Ovary (tissue), 9 donors: Measurements from ENCODE around the gene CHD6. TPM values are rescaled to one million over a fixed set of nuclear protein-coding genes. Genes with fewer than 3 reads are reported as not detected.

Experiments
- DNase-seq, 5 donors: peaks; one replicate each; pipeline ENCODE4 v3.0.0-alpha.2; 2019 to 2020
- H3K27ac ChIP-seq, 2 donors: fragments of 200-600 bp; one replicate each; pipeline versions ENCODE4 v1.5.1 to v1.8.0; 2019 to 2022
- H3K27me3 ChIP-seq: fragments of 200-600 bp; one replicate; pipeline ENCODE4 v1.8.0; 2022
- H3K36me3 ChIP-seq: fragments of 200-600 bp; sonication (generic); one replicate; pipeline ENCODE4 v1.5.1; 2019
- H3K4me1 ChIP-seq: one replicate; pipeline ENCODE4 v1.8.1; 2013; ENCODE audit warnings: mild to moderate bottlenecking, moderate library complexity; ENCODE audit not compliant: insufficient read depth
- H3K4me3 ChIP-seq: fragments of 200-600 bp; sonication (generic); one replicate; pipeline ENCODE4 v1.5.1; 2017
- H3K9me3 ChIP-seq, 2 donors: fragments of 200-600 bp in 1 of 2; sonication (generic) in 1 of 2; one replicate each; pipeline versions ENCODE4 v1.5.1 to v1.8.1; 2013 to 2019; ENCODE audit warnings: mild to moderate bottlenecking in 1 of 2, moderate library complexity in 1 of 2
- CTCF ChIP-seq, 3 donors: fragments of 450-650 bp in 2 of 3; fragments of 200-600 bp in 1 of 3; IDR thresholded peaks; one replicate each; pipeline versions ENCODE4 v1.5.1 to v1.8.0; 2016 to 2022; ENCODE audit warnings: antibody characterized with exemption in 3 of 3, mild to moderate bottlenecking in 1 of 3
- EP300 ChIP-seq: sonication (generic); formaldehyde crosslinking; IDR thresholded peaks from one replicate; pipeline ENCODE4 v1.6.1; 2017; ENCODE audit warnings: antibody characterized with exemption
- POLR2A ChIP-seq: fragments of 450-650 bp; IDR thresholded peaks from one replicate; pipeline ENCODE4 v1.6.1; 2017; ENCODE audit warnings: antibody characterized with exemption, mild to moderate bottlenecking, moderate library complexity
- WGBS, 3 donors: extraction: QIAGEN DNeasy Blood & Tissue Kit in 1 of 3; methylation state at CpG; one replicate each; pipeline versions ENCODE4 v1.1.5 to v1.1.7; 2013 to 2017; 5-methylcytosine and 5-hydroxymethylcytosine counted together
- intact Hi-C, 4 donors: fragments of 100-400 bp; cut with DNase I; formaldehyde crosslinking; loops; one replicate each; pipeline versions ENCODE4 v1.11.0 to v1.15.1; 2022 to 2023
- polyA plus RNA-seq, 2 donors: library from polyadenylated mRNA; stranded (reverse); fragments of 200-250 nt in 1 of 2; fragments of 350-450 nt in 1 of 2; fragmentation: Illumina TruSeq in 1 of 2; extraction: RNeasy Lipid Tissue Mini Kit (QIAGEN cat#74804) in 1 of 2; gene quantifications; one replicate each; pipeline ENCODE4 v1.2.3, GENCODE V29; 2013 to 2014
- total RNA-seq, 7 donors: library from RNA; depleted of rRNA in 2 of 7; stranded (reverse); fragments of >200 nt in 2 of 7; fragmentation: NEBNext Ultra II Directional in 3 of 7; extraction: Animal tissue kit (Norgen Biotek cat#: 25700) in 3 of 7; gene quantifications; one replicate each; pipeline versions ENCODE4 v1.1.0 to v1.2.4, GENCODE V29; 2016 to 2023
- donor health status: DM: no; HTN: no; CAD: no; lungs with moderate emphysema.
- donor health status: DM: no; HTN: no; CAD: no.
- donor health status: Bipolar disorder and iron deficiency.
- donor health status: DM: yes; HTN: yes; CAD: no.
- donor health status: DM: no; HTN: no; CAD: no.
- donor health status: DM: yes; HTN: yes; CAD: no.

The CHD6 gene
- total and polyA plus RNA-seq, 9 donors, result 12.1 to 82.4 (median 52.7) TPM

- Histone ChIP-seq H3K9me3 (no peaks in the 10 kb centered on the region), H3K27ac (no peak overlapping the region), H3K36me3 (no peaks in the 10 kb centered on the region), H3K4me3 (no peak overlapping the region), H3K27me3 (no peaks in the 10 kb centered on the region), H3K4me1 (peaks cover 8% of the 10 kb centered on the region)
- intact Hi-C loops, result no loop called here
- TF ChIP-seq EP300 (no peak), POLR2A (no peak), CTCF (IDR thresholded peaks at IDR 0.05) (no peak)
- DNase-seq, result no peak
Measured at GRCh38 chr20:41507851-41508250, 110.3 kb downstream of the CHD6 start.

- no peak overlapping the region for H3K27ac ChIP-seq
- TF ChIP-seq EP300 (no peak), POLR2A (no peak), CTCF (IDR thresholded peaks at IDR 0.05) (no peak)
- intact Hi-C loops, result no loop called here
- 34 to 52% (median 37%) methylated on average over 5 of the region's 5 CpGs for WGBS, 3 donors
- no peak for DNase-seq
- H3K4me3 ChIP-seq, result no peak overlapping the region
- no peaks in the 10 kb centered on the region for H3K36me3 ChIP-seq
- H3K27me3 ChIP-seq, result no peaks in the 10 kb centered on the region
- H3K9me3 ChIP-seq, result no peaks in the 10 kb centered on the region
- H3K4me1 ChIP-seq, result peaks cover 7% of the 10 kb centered on the region
Measured at GRCh38 chr20:41507436-41507835, 110.7 kb downstream of the CHD6 start.

- Histone ChIP-seq H3K27ac (no peak overlapping the region), H3K9me3 (no peaks in the 10 kb centered on the region), H3K27me3 (no peaks in the 10 kb centered on the region), H3K4me1 (peaks cover 7% of the 10 kb centered on the region), H3K36me3 (no peaks in the 10 kb centered on the region), H3K4me3 (no peak overlapping the region)
- TF ChIP-seq EP300 (no peak), POLR2A (no peak), CTCF (IDR thresholded peaks at IDR 0.05) (no peak)
- intact Hi-C loops, result no loop called here
- no peak for DNase-seq
- WGBS, 3 donors, result 58 to 79% (median 67%) methylated on average over 4 of the region's 4 CpGs
Measured at GRCh38 chr20:41506192-41506915, 111.8 kb downstream of the CHD6 start.

- intact Hi-C loops, result no loop called here
- DNase-seq, result no peak
- no peaks in the 10 kb centered on the region for H3K27me3 ChIP-seq
- no peak for TF ChIP-seq EP300
- no peak overlapping the region for H3K27ac ChIP-seq
- no peak overlapping the region for H3K4me3 ChIP-seq
- peaks cover 4% of the 10 kb centered on the region for H3K4me1 ChIP-seq
- 95 to 98% (median 97%) methylated on average over 7 of the region's 7 CpGs for WGBS, 3 donors
- no peaks in the 10 kb centered on the region for H3K36me3 ChIP-seq
- no peaks in the 10 kb centered on the region for H3K9me3 ChIP-seq
Measured at GRCh38 chr20:41505184-41505583, 113.0 kb downstream of the CHD6 start.

- Histone ChIP-seq H3K4me3 (no peak overlapping the region), H3K4me1 (no peaks in the 10 kb centered on the region), H3K9me3 (no peaks in the 10 kb centered on the region), H3K27me3 (no peaks in the 10 kb centered on the region), H3K36me3 (no peaks in the 10 kb centered on the region), H3K27ac (no peak overlapping the region)
- DNase-seq, result no peak
- intact Hi-C loops, result no loop called here
- TF ChIP-seq CTCF (IDR thresholded peaks at IDR 0.05) (no peak), EP300 (no peak), POLR2A (no peak)
- 39 to 95% (median 48%) methylated on average over 1 of the region's 1 CpG for WGBS, 3 donors
Measured at GRCh38 chr20:41501376-41501775, 116.8 kb downstream of the CHD6 start.
